CD4-positive, alpha-beta memory T cell (primary cell): Measurements from ENCODE around the gene PLLP. TPM values are rescaled to one million over a fixed set of nuclear protein-coding genes. Genes with fewer than 3 reads are reported as not detected.

ENCODE experiments used
- CTCF ChIA-PET: fragments of 350-600 bp; sonication (Branson Sonifier 250); formaldehyde crosslinking; loops from one replicate; lab custom pipeline; 2021; ENCODE audit warnings: inconsistent platforms; ENCODE audit not compliant: partially characterized antibody; lab: Charles Lee
- POLR2A ChIA-PET: fragments of 350-600 bp; sonication (Branson Sonifier 250); formaldehyde crosslinking; loops from one replicate; lab custom pipeline; 2021; ENCODE audit not compliant: partially characterized antibody; lab: Charles Lee
- DNase-seq, 5 donors: peaks; one replicate each; pipeline versions ENCODE4 v3.0.0 to v3.0.0-alpha.2; 2020 to 2022; ENCODE audit warnings: mixed read lengths in 1 of 5
- H3K27ac ChIP-seq: one replicate; pipeline ENCODE4 v1.7.0; 2013; ENCODE audit warnings: low read depth, low read length
- H3K27me3 ChIP-seq: 2 replicates; pipeline ENCODE4 v1.7.0; 2013; ENCODE audit warnings: mild to moderate bottlenecking, low read length, moderate library complexity; ENCODE audit not compliant: insufficient read depth
- H3K36me3 ChIP-seq: 2 replicates; pipeline ENCODE4 v1.7.0; 2013; ENCODE audit warnings: mild to moderate bottlenecking, low read length, moderate library complexity; ENCODE audit not compliant: insufficient read depth
- H3K4me1 ChIP-seq: 2 replicates; pipeline ENCODE4 v1.7.0; 2013; ENCODE audit warnings: mild to moderate bottlenecking, low read length, moderate library complexity; ENCODE audit not compliant: insufficient read depth
- H3K4me3 ChIP-seq, 2 donors: one replicate each; pipeline ENCODE4 v1.7.0; 2013; ENCODE audit warnings: low read length in 2 of 2, mild to moderate bottlenecking in 1 of 2
- H3K9me3 ChIP-seq, 2 donors: one replicate each; pipeline ENCODE4 v1.7.0; 2013; ENCODE audit warnings: low read length in 2 of 2, control low read depth in 1 of 2; ENCODE audit not compliant: control insufficient read depth in 1 of 2
- H3K27ac Mint-ChIP-seq, 7 donors: one replicate each; pipeline ENCODE4 v1.8.0; 2020 to 2021; ENCODE audit warnings: mixed read lengths in 7 of 7, mild to moderate bottlenecking in 6 of 7, inconsistent platforms in 3 of 7, moderate library complexity in 3 of 7
- H3K27me3 Mint-ChIP-seq, 2 donors: one replicate each; pipeline ENCODE4 v1.8.0; 2020 to 2021; ENCODE audit warnings: mixed read lengths in 2 of 2
- H3K36me3 Mint-ChIP-seq, 2 donors: one replicate each; pipeline ENCODE4 v1.8.0; 2020 to 2021; ENCODE audit warnings: mixed read lengths in 2 of 2, inconsistent platforms in 1 of 2, mild to moderate bottlenecking in 1 of 2
- H3K4me1 Mint-ChIP-seq, 4 donors: one replicate each; pipeline ENCODE4 v1.8.0; 2020 to 2021; ENCODE audit warnings: mixed read lengths in 4 of 4, mild to moderate bottlenecking in 1 of 4
- H3K4me3 Mint-ChIP-seq, 8 donors: one replicate each; pipeline ENCODE4 v1.8.0; 2020 to 2021; ENCODE audit warnings: mixed read lengths in 8 of 8, mild to moderate bottlenecking in 7 of 8, moderate library complexity in 6 of 8, inconsistent platforms in 3 of 8
- H3K9me3 Mint-ChIP-seq, 8 donors: one replicate each; pipeline ENCODE4 v1.8.0; 2020 to 2021; ENCODE audit warnings: mixed read lengths in 8 of 8, mild to moderate bottlenecking in 5 of 8, inconsistent platforms in 3 of 8, moderate library complexity in 1 of 8
- intact Hi-C: fragments of 100-400 bp; cut with micrococcal nuclease; formaldehyde crosslinking; loops from one replicate; pipeline ENCODE4 v1.15.1; 2023
- polyA plus RNA-seq, 2 donors: library from polyadenylated mRNA; unstranded; fragments of 300-500 nt; fragmentation: Illumina TruSeq; gene quantifications; one replicate each; pipeline ENCODE4 v1.2.3, GENCODE V29; 2021
- total RNA-seq, 2 experiments: library from RNA; stranded (reverse); gene quantifications; one replicate each; pipeline ENCODE4 v1.2.3, GENCODE V29; 2021

The PLLP gene
- total and polyA plus RNA-seq, 4 experiments from 2014 or later, result 1.6 to 2.4 (median 1.9) TPM

- peaks cover 44 to 45% of the 10 kb centered on the region in 2 donors for H3K36me3 Mint-ChIP-seq
These were observed 45.8 kb downstream of the PLLP start for GRCh38 chr16:57238682-57239081.

DNA sequence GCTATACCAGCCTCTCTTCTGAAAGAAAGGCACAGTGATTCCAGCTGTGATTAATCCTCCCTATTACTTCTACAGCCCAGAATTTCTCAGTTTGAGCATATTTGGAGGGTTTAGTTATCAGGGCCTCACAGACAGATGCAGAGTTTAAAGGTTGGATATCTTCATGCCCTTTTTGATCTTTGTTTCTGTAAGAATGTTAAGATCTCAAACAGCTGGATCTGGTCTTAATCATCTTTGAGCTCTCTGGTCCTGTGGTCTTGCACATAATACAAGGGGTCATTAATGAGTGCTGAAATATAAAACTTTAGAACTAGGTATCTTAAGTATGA lies 48.5 kb downstream of the PLLP start:
- ChIA-PET POLR2A (interaction anchor here (0.7 kb wide), 1 partner anchor 9 kb away, joined by 3 read pairs; the partner anchor contains the start of gene ARL2BP), CTCF (no interaction called here)
- DNase-seq, result no peak
- Mint-ChIP-seq H3K4me1 (no peaks in the 10 kb centered on the region), H3K27me3 (no peaks in the 10 kb centered on the region), H3K9me3 (no peaks in the 10 kb centered on the region), H3K27ac (peak overlapping the region in 3 of 7 donors; percentile 10 to 40 (median 16)), H3K4me3 (no peak overlapping the region), H3K36me3 (peaks cover 63 to 67% of the 10 kb centered on the region in 2 donors)
- no peaks in the 10 kb centered on the region for H3K9me3 ChIP-seq
- no peaks in the 10 kb centered on the region for H3K27me3 ChIP-seq
- intact Hi-C loops, result no loop called here
- no peaks in the 10 kb centered on the region for H3K4me1 ChIP-seq
- H3K27ac ChIP-seq, result no peak overlapping the region
- peaks cover 50% of the 10 kb centered on the region for H3K36me3 ChIP-seq
- no peak overlapping the region for H3K4me3 ChIP-seq

More at GRCh38 chr16:57238682-57239081, 45.8 kb downstream of the PLLP start:
- POLR2A ChIA-PET, result no interaction called here
- Mint-ChIP-seq H3K4me3 (no peak overlapping the region), H3K27ac (peak overlapping the region in 1 of 7 donors; percentile 47), H3K9me3 (no peaks in the 10 kb centered on the region), H3K27me3 (no peaks in the 10 kb centered on the region), H3K4me1 (no peaks in the 10 kb centered on the region)
- DNase-seq, result no peak
- intact Hi-C loops, result no loop called here
- H3K36me3 ChIP-seq, result peaks cover 31% of the 10 kb centered on the region
- H3K9me3 ChIP-seq, result no peaks in the 10 kb centered on the region
- CTCF ChIA-PET, result no interaction called here
- H3K4me1 ChIP-seq, result no peaks in the 10 kb centered on the region
- no peak overlapping the region for H3K27ac ChIP-seq
- H3K27me3 ChIP-seq, result no peaks in the 10 kb centered on the region
- no peak overlapping the region for H3K4me3 ChIP-seq

- intact Hi-C loops, result no loop called here
- Mint-ChIP-seq H3K27ac (peak overlapping the region in 4 of 7 donors; percentile 14 to 46 (median 28)), H3K36me3 (peaks cover 69 to 73% of the 10 kb centered on the region in 2 donors), H3K9me3 (no peaks in the 10 kb centered on the region), H3K27me3 (no peaks in the 10 kb centered on the region), H3K4me3 (no peak overlapping the region), H3K4me1 (no peaks in the 10 kb centered on the region)
- CTCF ChIA-PET, result no interaction called here
- Histone ChIP-seq H3K27ac (no peak overlapping the region), H3K4me3 (no peak overlapping the region), H3K9me3 (no peaks in the 10 kb centered on the region), H3K27me3 (no peaks in the 10 kb centered on the region), H3K4me1 (no peaks in the 10 kb centered on the region), H3K36me3 (peaks cover 56% of the 10 kb centered on the region)
- DNase-seq, result no peak
- POLR2A ChIA-PET, result no interaction called here
These were observed 49.1 kb downstream of the PLLP start for GRCh38 chr16:57235128-57236021.

- H3K36me3 ChIP-seq, result peaks cover 58% of the 10 kb centered on the region
- H3K4me3 ChIP-seq, result no peak overlapping the region
- no peaks in the 10 kb centered on the region for H3K9me3 ChIP-seq
- intact Hi-C loops, result no loop called here
- Mint-ChIP-seq H3K9me3 (no peaks in the 10 kb centered on the region), H3K36me3 (peaks cover 68 to 75% of the 10 kb centered on the region in 2 donors), H3K27me3 (no peaks in the 10 kb centered on the region), H3K4me1 (no peaks in the 10 kb centered on the region), H3K4me3 (no peak overlapping the region), H3K27ac (no peak overlapping the region)
- POLR2A ChIA-PET, result no interaction called here
- no peak overlapping the region for H3K27ac ChIP-seq
- H3K4me1 ChIP-seq, result no peaks in the 10 kb centered on the region
- CTCF ChIA-PET, result no interaction called here
- no peaks in the 10 kb centered on the region for H3K27me3 ChIP-seq
- no peak for DNase-seq
These were observed 49.8 kb downstream of the PLLP start for GRCh38 chr16:57234707-57235092.

DNA sequence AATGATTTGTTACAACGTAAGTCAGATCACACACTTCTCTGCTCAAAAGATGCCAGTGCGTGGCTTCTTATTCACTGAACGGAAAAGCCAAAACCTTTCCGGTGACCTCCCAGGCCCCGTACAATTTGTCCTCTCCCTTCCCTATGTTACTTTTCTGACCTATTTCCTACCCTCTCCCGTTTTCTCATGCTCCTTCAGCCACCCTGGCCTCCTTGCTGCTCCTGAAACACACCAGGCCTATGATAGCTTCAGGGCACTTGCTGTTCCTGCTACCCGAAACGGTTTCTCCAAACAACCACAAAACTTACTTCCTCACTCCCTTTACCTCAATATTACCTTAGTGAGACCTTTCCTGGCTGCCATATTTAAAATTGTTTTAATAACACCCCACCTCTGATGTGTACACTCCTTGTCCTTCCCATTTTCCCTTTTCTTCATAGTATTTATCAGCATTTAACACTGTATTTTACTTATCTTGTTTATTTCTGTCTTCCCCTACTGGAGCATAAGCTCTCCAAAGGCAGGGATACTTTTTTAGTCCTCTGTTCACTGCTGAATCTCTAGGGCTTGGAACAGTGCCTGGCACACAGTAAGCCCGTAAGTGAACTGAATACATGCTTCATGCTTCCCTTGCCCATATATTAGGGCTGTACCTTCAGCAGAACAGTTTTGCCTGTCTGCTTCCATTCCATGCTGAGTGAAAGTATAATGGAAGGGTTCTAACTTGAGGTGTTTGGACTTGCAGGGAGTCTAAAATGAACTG lies 50.3 kb downstream of the PLLP start:
- ChIA-PET POLR2A (no interaction called here), CTCF (no interaction called here)
- no peaks in the 10 kb centered on the region for H3K4me1 ChIP-seq
- no peak for DNase-seq
- no peaks in the 10 kb centered on the region for H3K27me3 Mint-ChIP-seq
- peaks cover 56% of the 10 kb centered on the region for H3K36me3 ChIP-seq
- no peaks in the 10 kb centered on the region for H3K9me3 ChIP-seq
- no peak overlapping the region for H3K4me3 Mint-ChIP-seq
- peaks cover 66 to 77% of the 10 kb centered on the region in 2 donors for H3K36me3 Mint-ChIP-seq
- H3K4me3 ChIP-seq, result no peak overlapping the region
- no peaks in the 10 kb centered on the region for H3K27me3 ChIP-seq
- no peaks in the 10 kb centered on the region for H3K4me1 Mint-ChIP-seq
- no peaks in the 10 kb centered on the region for H3K9me3 Mint-ChIP-seq
- H3K27ac ChIP-seq, result no peak overlapping the region
- H3K27ac Mint-ChIP-seq, result peak overlapping the region in 2 of 7 donors; percentile 7 to 49
- intact Hi-C loops, result no loop called here

DNA sequence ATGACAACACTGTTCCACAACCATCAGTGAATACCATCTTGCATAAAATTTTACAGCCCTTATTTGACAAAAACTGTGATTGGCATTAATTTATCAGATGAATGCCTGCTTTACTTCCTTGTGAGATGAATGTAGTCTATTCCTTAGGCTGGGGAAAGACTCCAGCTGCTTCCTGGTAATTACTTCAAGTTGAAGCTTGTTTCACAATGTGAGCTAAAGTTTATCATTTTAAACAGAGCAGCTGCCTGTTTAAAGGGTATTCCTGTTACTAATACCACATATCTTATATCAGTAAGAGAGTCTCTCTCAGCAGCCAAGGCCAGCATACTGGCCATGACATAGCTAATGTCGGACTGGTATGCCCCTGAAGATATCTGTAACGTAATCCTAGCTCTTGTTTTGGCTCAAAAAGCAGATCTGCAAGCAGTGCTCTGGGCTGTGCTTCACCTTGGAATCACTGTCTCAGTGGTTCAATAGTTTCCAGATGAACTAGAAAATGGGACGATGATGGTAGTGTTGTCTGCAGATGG lies 52.6 kb downstream of the PLLP start:
- Mint-ChIP-seq H3K9me3 (no peaks in the 10 kb centered on the region), H3K27me3 (no peaks in the 10 kb centered on the region), H3K4me3 (no peak overlapping the region), H3K36me3 (peaks cover 58 to 79% of the 10 kb centered on the region in 2 donors), H3K27ac (no peak overlapping the region), H3K4me1 (no peaks in the 10 kb centered on the region)
- DNase-seq, result no peak
- ChIA-PET CTCF (interaction anchor here (1.1 kb wide), 1 partner anchor 9 kb away, joined by 3 read pairs; no protein-coding TSS in a partner anchor), POLR2A (interaction anchor here (0.6 kb wide), 1 partner anchor 300 kb away, joined by 3 read pairs; the partner anchor contains the start of gene HERPUD1)
- peaks cover 62% of the 10 kb centered on the region for H3K36me3 ChIP-seq
- intact Hi-C loops, result no loop called here
- no peaks in the 10 kb centered on the region for H3K4me1 ChIP-seq
- no peak overlapping the region for H3K27ac ChIP-seq
- no peak overlapping the region for H3K4me3 ChIP-seq
- no peaks in the 10 kb centered on the region for H3K27me3 ChIP-seq
- H3K9me3 ChIP-seq, result no peaks in the 10 kb centered on the region

DNA sequence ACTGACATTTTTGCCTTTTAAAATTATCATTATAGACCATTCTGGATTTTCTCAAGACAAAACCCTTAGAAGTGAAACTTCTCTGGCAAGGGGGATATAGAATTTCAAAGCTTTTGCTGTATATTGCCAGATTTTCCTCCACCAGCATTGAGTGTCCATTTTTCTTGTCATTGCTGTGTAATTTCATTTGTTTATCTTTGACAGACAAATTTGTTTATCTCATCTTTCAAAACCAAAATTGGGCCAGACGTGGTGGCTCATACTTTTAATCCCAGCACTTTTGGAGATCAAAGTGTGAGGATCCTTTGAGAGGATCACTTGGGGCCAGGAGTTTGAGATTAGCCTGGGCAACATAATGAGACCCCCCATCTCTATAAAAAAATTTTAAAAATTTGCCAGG lies 55.4 kb downstream of the PLLP start:
- ChIA-PET POLR2A (no interaction called here), CTCF (no interaction called here)
- no peaks in the 10 kb centered on the region for H3K4me1 ChIP-seq
- no peaks in the 10 kb centered on the region for H3K27me3 ChIP-seq
- H3K27ac ChIP-seq, result no peak overlapping the region
- no peaks in the 10 kb centered on the region for H3K9me3 ChIP-seq
- intact Hi-C loops, result no loop called here
- H3K36me3 ChIP-seq, result peaks cover 58% of the 10 kb centered on the region
- Mint-ChIP-seq H3K4me1 (no peaks in the 10 kb centered on the region), H3K27me3 (no peaks in the 10 kb centered on the region), H3K27ac (no peak overlapping the region), H3K9me3 (no peaks in the 10 kb centered on the region), H3K36me3 (peaks cover 49 to 83% of the 10 kb centered on the region in 2 donors), H3K4me3 (no peak overlapping the region)
- DNase-seq, result no peak
- H3K4me3 ChIP-seq, result no peak overlapping the region
